OCI-LY3 (cell line): ENCODE results near the gene USP27X.

Experiments
- H2AFZ ChIP-seq: fragments of 200-600, 300-600 bp; shearing (Covaris generic); 2 replicates; pipeline ENCODE4 v1.6.0; 2014; ENCODE audit warnings: antibody characterized with exemption, low read depth, low read length
- H3K27ac ChIP-seq: fragments of 200-600, 300-600 bp; sonication (generic); 2 replicates; pipeline ENCODE4 v1.5.1; 2014; ENCODE audit warnings: mild to moderate bottlenecking, low read length, moderate library complexity, mixed read lengths
- H3K27me3 ChIP-seq: fragments of 200-600, 300-600 bp; sonication (generic); 2 replicates; pipeline ENCODE4 v1.6.1; 2014; ENCODE audit warnings: low read depth, low read length, mixed read lengths
- H3K36me3 ChIP-seq: fragments of 200-600, 300-600 bp; sonication (generic); replicated peaks from 2 replicates; pipeline ENCODE3; 2014; ENCODE audit warnings: low read depth, low read length, mixed read lengths
- H3K4me1 ChIP-seq: fragments of 300-600, 200-600 bp; sonication (generic); 2 replicates; pipeline ENCODE4 v1.6.1; 2014; ENCODE audit warnings: low read length, mixed read lengths
- H3K4me2 ChIP-seq: fragments of 200-600, 300-600 bp; sonication (generic); 2 replicates; pipeline ENCODE4 v1.6.1; 2014; ENCODE audit warnings: low read length, mixed read lengths
- H3K4me3 ChIP-seq: fragments of 300-600, 200-600 bp; sonication (generic); 2 replicates; pipeline ENCODE4 v1.5.1; 2014; ENCODE audit warnings: antibody characterized with exemption, mild to moderate bottlenecking, low read length, moderate library complexity
- H3K79me2 ChIP-seq: fragments of 300-600, 200-600 bp; shearing (Covaris generic); 2 replicates; pipeline ENCODE4 v1.6.1; 2014; ENCODE audit warnings: mild to moderate bottlenecking, low read length, mixed read lengths
- H3K9ac ChIP-seq: fragments of 300-600, 200-600 bp; shearing (Covaris generic); 2 replicates; pipeline ENCODE4 v1.6.0; 2014; ENCODE audit warnings: mild to moderate bottlenecking, low read length, moderate library complexity
- H3K9me3 ChIP-seq: fragments of 200-600, 300-600 bp; shearing (Covaris generic); 2 replicates; pipeline ENCODE4 v1.6.1; 2014; ENCODE audit warnings: low read length, mixed read lengths; ENCODE audit not compliant: insufficient read depth
- H4K20me1 ChIP-seq: fragments of 200-600, 300-600 bp; sonication (generic); 2 replicates; pipeline ENCODE4 v1.6.1; 2016; ENCODE audit warnings: low read length, mixed read lengths; ENCODE audit not compliant: insufficient read depth
- EZH2phosphoT487 ChIP-seq: fragments of 200-600 bp; shearing (Covaris generic); IDR thresholded peaks from 2 replicates; pipeline ENCODE4 v1.6.1; 2018; ENCODE audit warnings: antibody characterized with exemption, mixed run types, low read depth
- TF ChIP-seq, protein P1 (sequence below): fragments of 200-600, 300-600 bp; sonication (generic); IDR thresholded peaks from 2 replicates; pipeline ENCODE4 v1.5.1; 2014; ENCODE audit warnings: antibody characterized with exemption, low read length, low read depth

USP27X gene

DNA sequence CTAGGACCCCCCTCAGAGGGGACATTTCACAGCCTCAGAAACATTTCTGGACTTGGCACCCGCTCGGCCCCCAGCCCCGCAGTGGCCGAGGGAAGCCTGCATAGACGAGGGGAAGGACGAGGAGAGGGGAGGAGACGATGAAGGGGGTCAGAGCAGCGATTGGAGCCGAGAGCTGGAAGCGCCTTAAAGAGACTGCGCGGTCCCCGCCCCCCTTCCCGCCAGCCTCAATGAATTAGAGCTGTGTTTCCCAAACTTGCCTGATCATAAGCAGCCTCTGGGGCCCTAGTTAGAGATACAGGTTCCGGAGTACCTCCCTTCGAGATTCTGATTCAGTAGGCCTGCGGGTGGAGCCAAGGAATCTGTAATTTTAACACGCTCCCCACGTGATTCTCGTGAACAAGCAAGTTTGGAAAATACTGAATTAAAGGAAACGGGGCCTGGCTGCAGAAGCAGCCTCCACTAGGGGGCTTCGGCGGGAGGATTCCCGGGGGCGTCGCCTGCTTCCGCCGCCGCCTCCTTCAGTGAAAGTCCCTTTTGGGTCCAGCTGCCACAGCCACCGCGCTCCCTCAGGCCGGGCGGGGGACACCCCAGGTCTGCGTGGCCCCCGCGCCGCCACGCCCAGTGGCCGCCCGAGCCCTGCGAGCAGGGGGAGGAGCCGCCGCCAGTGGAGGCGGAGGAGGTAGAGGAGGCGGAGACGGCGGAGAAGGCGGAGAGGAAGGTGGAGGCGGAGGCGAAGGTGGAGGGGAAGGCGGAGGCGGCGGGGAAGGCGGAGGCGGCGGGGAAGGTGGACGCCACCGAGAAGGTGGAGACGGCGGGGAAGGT is at the start of gene USP27X:
USP27X (plus strand) TSS at position 651 of the 822 bp plus-strand sequence. CDS start 824 bp downstream, outside the sequence.
- no peaks in the 10 kb centered on the region for H3K27me3 ChIP-seq
- TF ChIP-seq, protein P1, sequence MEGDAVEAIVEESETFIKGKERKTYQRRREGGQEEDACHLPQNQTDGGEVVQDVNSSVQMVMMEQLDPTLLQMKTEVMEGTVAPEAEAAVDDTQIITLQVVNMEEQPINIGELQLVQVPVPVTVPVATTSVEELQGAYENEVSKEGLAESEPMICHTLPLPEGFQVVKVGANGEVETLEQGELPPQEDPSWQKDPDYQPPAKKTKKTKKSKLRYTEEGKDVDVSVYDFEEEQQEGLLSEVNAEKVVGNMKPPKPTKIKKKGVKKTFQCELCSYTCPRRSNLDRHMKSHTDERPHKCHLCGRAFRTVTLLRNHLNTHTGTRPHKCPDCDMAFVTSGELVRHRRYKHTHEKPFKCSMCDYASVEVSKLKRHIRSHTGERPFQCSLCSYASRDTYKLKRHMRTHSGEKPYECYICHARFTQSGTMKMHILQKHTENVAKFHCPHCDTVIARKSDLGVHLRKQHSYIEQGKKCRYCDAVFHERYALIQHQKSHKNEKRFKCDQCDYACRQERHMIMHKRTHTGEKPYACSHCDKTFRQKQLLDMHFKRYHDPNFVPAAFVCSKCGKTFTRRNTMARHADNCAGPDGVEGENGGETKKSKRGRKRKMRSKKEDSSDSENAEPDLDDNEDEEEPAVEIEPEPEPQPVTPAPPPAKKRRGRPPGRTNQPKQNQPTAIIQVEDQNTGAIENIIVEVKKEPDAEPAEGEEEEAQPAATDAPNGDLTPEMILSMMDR = peak; percentile 50
- no peak for TF ChIP-seq EZH2phosphoT487
- peak within 1 kb of the TSS; percentile 78 for H2AFZ ChIP-seq
- H4K20me1 ChIP-seq = no peaks in the 10 kb centered on the region
- H3K79me2 ChIP-seq = no peaks in the 10 kb centered on the region
- peak within 1 kb of the TSS; percentile 33; the same call in 1 of the 2 replicates for H3K27ac ChIP-seq
- no peaks in the 10 kb centered on the region for H3K9me3 ChIP-seq
- no peaks in the 10 kb centered on the region for H3K36me3 ChIP-seq
- H3K4me3 ChIP-seq = peak within 1 kb of the TSS; percentile 87
- peaks cover 13% of the 10 kb centered on the region for H3K4me1 ChIP-seq
- peak within 1 kb of the TSS; percentile 90 for H3K4me2 ChIP-seq
- peak within 1 kb of the TSS; percentile 74 for H3K9ac ChIP-seq

DNA sequence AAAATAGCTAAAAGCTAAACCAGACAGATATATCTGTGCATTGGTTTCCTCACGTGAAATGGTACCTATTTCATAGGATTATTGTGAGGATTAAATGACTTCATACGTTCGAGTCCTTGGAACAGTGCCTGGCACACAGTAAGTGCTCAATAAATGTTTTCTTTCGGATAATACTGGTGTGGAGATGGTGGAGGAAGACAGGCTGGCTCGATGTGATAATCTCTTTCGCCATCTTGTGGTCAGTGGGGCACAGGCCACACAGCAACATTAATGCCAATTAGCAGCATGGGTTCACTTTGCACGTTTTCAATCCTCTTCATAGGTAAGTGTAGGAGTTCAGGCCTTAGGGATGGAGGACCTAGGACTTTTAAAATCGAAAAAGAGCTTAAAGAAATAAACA is 40.9 kb upstream of the USP27X start:
- TF ChIP-seq, protein P1 = peak; percentile 76
- no peak for TF ChIP-seq EZH2phosphoT487
- no peaks in the 10 kb centered on the region for H4K20me1 ChIP-seq
- H3K36me3 ChIP-seq = no peaks in the 10 kb centered on the region

DNA sequence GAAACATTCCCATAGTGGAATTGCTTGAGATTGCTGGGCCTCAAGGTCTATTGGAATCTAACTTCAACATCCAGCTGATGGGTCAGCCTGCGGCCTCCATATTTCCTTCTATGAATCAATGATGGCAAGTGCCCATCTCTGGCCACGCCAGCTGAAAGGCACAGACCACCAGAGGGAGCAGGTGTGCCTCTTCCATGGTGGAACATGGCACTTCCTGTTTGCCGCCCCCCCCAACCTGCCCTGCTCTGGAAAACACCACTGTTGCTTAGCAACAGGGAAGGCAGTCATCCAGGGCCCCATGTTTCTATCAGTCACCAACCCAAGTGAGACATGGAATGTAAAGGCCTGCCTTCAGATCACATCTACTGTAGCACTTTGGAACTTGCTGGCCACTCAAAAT is 38.6 kb upstream of the USP27X start:
- H3K27ac ChIP-seq = no peak overlapping the region
- H2AFZ ChIP-seq = no peak overlapping the region
- H3K4me2 ChIP-seq = no peak overlapping the region
- H3K79me2 ChIP-seq = no peaks in the 10 kb centered on the region
- TF ChIP-seq, protein P1 = peak; percentile 52
- no peak for TF ChIP-seq EZH2phosphoT487
- H3K9me3 ChIP-seq = no peaks in the 10 kb centered on the region
- no peaks in the 10 kb centered on the region for H3K36me3 ChIP-seq
- no peaks in the 10 kb centered on the region for H3K27me3 ChIP-seq
- H4K20me1 ChIP-seq = no peaks in the 10 kb centered on the region
- no peak overlapping the region for H3K9ac ChIP-seq
- H3K4me3 ChIP-seq = no peak overlapping the region
- H3K4me1 ChIP-seq = peaks cover 4% of the 10 kb centered on the region

More for the DNA sequence above, 40.9 kb upstream of the USP27X start:
- H3K79me2 ChIP-seq = no peaks in the 10 kb centered on the region
- H3K4me1 ChIP-seq = peaks cover 4% of the 10 kb centered on the region
- no peak overlapping the region for H3K27ac ChIP-seq
- H3K27me3 ChIP-seq = no peaks in the 10 kb centered on the region
- no peak overlapping the region for H3K4me3 ChIP-seq
- H3K9ac ChIP-seq = no peak overlapping the region
- no peak overlapping the region for H3K4me2 ChIP-seq
- H3K9me3 ChIP-seq = no peaks in the 10 kb centered on the region
- no peak overlapping the region for H2AFZ ChIP-seq

DNA sequence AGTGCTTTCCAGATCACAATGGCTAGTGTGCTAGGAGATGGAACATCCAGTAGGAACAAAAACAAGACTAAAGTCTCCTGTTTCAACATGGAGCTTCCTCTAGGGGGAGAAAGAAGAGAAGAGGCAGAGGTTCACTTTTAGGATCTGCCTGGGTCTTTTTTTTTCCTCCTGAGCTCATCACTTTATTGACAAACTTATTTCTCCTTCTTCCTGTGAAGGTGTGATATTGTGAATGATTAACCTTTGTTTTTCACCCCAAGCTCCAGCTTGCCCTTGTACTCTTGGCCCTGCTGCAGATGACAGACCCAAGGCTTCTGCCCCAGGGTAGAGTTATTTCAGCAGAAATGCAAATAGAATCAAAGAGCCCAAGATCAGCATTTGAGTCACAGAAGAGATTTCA is 36.7 kb upstream of the USP27X start:
- no peaks in the 10 kb centered on the region for H3K9me3 ChIP-seq

More for the DNA sequence above, 36.7 kb upstream of the USP27X start:
- no peak overlapping the region for H2AFZ ChIP-seq
- no peak overlapping the region for H3K9ac ChIP-seq
- no peaks in the 10 kb centered on the region for H4K20me1 ChIP-seq
- TF ChIP-seq EZH2phosphoT487 = no peak
- TF ChIP-seq, protein P1 = no peak
- H3K36me3 ChIP-seq = no peaks in the 10 kb centered on the region
- H3K4me1 ChIP-seq = peaks cover 11% of the 10 kb centered on the region
- H3K27ac ChIP-seq = no peak overlapping the region; the same call in 1 of the 2 replicates
- no peaks in the 10 kb centered on the region for H3K79me2 ChIP-seq
- no peak overlapping the region for H3K4me3 ChIP-seq
- H3K27me3 ChIP-seq = no peaks in the 10 kb centered on the region
- no peak overlapping the region for H3K4me2 ChIP-seq
